NCI-H2171 treated with DMSO at 0.1 percent for 48 hours (cell line): Measurements from ENCODE around the gene SORL1-AS1.

ENCODE experiments used
- DNase-seq: peaks from one replicate; lab custom pipeline; 2025; lab: John Stamatoyannopoulos, UW

SORL1-AS1 gene

DNA sequence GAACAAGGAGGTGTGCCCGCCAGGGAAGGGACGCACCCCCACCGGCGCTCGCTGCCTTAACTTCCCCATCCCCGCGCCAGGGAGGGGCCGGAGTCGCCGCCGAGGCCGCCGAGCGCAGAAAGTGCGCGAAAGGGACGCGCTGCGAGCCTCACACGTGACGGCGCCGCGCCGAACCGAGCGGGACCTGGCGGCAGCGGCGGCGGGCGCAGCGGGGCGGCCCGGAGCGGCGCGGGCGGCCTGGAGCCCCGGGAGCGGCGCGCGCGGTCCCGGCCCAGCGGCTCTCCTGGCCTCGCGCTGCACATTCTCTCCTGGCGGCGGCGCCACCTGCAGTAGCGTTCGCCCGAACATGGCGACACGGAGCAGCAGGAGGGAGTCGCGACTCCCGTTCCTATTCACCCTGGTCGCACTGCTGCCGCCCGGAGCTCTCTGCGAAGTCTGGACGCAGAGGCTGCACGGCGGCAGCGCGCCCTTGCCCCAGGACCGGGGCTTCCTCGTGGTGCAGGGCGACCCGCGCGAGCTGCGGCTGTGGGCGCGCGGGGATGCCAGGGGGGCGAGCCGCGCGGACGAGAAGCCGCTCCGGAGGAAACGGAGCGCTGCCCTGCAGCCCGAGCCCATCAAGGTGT, 670 bp downstream of the SORL1-AS1 start, which contains the start of gene SORL1:
Gene SORL1 (plus strand): TSS at position 329 of the 623 bp plus-strand sequence. CDS start 18 bp downstream, at position 347.
- DNase-seq, result peak; percentile 59

DNA sequence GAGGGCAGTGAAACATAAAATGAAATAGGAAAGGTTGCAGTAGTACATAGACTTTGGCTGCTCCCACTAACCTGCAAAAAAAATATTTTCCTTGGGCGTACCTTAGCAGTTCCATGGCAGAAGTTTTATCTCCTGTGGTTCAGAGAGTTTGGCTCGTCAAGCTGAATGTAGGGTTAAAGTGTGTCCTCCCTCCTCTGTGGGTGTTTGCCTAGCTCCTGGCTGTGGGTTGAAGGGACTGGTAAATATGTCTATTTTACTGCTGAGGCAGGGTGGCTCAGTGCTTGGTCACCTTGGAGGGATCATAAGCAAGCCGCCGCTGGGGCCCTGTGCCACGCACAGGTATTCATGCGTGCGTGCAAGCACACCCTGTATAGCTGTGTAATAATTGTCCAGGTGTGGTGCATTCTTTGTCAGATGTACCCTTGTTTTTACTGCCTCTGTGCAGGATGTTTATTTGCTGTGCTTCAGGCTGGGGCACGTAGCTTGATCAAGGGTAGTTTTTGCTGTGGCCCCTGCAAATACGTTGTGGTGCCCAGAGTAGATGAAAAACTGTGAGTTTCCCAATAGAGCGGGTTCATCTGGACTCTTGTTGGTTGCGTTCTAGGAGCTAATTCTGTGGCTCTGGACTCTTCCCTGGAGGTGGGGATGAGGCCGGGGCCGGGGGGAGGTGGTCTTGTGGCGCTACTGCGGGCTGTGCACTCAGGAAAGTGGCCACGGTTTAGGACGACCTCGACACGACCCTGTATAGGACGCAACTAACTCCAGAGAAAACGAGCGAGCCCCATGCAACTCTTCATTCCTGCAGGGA, 1.4 kb downstream of the SORL1-AS1 start:
- DNase-seq, result no peak

DNA sequence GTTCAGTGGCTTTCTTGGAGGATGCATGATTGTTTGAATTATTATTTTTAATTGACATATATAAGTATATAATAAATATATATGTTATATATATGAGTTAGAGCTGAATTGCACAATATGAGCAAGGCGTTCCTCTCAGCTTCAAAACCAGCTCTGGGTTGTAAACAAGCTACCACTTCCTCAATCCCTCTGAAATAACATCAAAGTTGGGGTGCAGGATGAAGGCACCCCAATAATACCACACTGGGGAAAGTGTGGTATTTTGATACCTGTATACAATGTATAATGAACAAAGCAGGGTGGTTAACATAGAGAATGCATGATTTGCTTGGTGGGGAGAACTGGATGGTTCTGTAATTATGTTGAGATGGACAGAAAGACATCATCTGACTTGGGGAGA, 2.4 kb downstream of the SORL1-AS1 start:
- no peak for DNase-seq

GRCh38 chr11:121449626-121450025, 3.1 kb downstream of the SORL1-AS1 start:
- no peak for DNase-seq

DNA sequence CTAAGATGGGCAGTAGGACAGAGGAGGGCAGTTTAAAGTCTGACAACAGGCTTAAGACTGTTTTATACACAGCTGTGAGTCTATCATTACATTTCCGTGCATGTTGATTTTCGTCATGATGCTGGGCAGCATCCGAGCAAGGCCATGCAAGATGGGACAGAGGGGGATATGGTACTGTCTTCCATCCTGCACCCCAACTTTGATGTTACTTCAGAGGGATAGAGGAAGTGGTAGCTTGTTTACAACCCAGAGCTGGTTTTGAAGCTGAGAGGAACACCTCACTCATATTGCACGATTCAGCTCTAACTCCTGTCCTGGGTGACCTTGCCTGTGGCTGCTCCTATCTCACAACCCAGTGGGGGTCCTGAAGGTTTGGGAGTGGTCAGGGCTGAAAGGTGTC, 3.6 kb downstream of the SORL1-AS1 start:
- DNase-seq, result no peak

DNA sequence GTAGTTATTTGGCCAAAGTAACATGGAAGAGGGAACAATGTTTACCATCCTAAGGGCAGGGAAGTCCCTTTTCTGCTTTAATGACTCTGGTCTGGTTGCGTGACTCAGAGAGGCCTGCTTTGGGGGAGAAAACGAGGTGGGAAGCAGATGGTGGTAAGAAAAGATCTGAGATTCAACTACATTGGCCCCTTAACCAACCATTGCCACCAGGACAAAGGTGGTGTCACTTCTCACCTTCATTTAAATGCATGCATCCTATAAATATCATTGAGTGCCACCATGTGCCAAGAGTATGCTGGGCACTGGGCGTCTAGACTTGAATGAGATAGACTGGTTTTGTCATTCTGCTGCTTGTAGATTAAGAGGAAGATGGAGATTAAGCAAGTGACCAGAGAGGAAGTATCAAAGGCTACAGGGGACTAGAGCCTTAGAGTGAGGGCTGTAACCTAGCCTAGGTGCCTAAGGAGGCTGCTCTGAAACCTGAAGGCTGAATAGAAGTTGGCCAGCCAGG, 4.3 kb downstream of the SORL1-AS1 start:
- DNase-seq, result no peak

- no peak for DNase-seq
These were observed 4.8 kb downstream of the SORL1-AS1 start for GRCh38 chr11:121448011-121448410.

DNA sequence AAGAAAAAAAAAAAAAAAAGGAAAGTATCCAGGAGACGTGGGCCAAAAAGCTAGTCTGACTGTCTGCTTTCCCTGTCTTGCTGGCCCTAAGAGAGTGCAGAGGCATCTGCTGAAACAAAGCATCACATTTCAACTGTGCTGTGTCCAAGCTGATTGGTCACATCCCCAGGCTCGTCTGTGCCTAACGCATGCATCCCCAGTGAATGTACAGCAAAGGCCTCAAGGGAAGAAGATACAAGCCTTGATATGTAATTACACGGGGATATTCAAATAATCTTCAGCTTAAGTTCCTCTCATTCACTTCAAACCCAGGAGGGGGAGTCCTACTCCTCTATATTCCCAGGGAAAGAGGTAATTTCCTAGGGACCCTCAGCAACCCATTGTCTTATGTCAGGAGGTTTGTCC, 6.0 kb downstream of the SORL1-AS1 start:
- peak; percentile 53 for DNase-seq

GRCh38 chr11:121445071-121445768, 7.5 kb downstream of the SORL1-AS1 start:
- no peak for DNase-seq

GRCh38 chr11:121444526-121444925, 8.2 kb downstream of the SORL1-AS1 start:
- no peak for DNase-seq

- no peak for DNase-seq
These were observed 9.0 kb downstream of the SORL1-AS1 start for GRCh38 chr11:121443688-121444275.

- no peak for DNase-seq
These were observed 11.2 kb downstream of the SORL1-AS1 start for GRCh38 chr11:121441521-121441920.

DNA sequence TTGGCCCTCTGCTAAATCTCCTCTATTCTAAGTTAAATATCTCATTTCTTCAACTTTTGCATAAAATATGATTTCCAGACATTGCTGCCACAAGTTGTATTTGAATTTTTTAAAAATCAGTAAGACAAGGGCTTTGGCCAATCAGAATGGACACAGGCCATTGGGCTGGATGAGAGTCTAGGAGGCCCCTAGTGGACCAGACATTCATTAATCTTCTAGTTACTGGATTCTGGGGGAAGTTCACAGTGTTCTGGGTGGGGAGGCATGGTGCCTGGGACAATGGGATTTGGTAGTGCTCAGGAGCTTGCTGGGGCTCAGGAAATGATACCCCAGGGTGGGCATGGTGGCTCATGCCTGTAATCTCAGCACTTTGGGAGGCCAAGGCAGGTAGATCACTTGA, 13.0 kb downstream of the SORL1-AS1 start:
- DNase-seq, result no peak

GRCh38 chr11:121439337-121439736, 13.4 kb downstream of the SORL1-AS1 start:
- no peak for DNase-seq

- no peak for DNase-seq
These were observed 15.1 kb downstream of the SORL1-AS1 start for GRCh38 chr11:121437686-121438078.

DNA sequence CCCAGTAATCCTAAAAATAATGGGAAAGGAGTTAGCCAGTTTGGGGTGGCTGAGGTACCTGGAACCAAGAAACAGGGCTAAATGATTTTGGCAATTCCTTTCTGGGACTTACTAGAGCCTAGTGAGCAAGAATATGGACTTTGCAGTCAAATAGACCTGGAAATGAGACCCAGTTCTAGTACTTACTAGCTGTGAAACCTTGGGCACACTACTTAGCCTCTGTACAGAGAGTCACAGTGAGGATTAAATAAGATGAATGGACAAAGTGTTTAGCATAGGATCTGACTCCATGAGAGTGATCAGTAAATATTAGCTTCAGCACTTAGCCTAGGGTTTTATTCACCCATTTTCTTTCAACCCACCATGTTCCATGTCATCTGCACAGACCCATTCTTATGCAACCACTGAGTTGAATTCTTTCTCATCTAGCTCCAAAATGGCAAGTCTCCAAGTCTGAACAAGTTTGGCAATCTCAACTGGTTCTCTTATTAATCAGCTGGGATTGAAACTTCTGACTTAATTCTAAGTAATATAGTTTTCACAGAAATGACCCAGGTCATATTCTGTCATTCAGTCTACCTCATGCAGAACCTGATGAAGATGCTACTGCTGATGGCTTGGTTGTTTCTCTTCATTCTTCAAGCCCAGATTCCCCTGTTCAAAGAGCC, 15.6 kb downstream of the SORL1-AS1 start:
- no peak for DNase-seq

DNA sequence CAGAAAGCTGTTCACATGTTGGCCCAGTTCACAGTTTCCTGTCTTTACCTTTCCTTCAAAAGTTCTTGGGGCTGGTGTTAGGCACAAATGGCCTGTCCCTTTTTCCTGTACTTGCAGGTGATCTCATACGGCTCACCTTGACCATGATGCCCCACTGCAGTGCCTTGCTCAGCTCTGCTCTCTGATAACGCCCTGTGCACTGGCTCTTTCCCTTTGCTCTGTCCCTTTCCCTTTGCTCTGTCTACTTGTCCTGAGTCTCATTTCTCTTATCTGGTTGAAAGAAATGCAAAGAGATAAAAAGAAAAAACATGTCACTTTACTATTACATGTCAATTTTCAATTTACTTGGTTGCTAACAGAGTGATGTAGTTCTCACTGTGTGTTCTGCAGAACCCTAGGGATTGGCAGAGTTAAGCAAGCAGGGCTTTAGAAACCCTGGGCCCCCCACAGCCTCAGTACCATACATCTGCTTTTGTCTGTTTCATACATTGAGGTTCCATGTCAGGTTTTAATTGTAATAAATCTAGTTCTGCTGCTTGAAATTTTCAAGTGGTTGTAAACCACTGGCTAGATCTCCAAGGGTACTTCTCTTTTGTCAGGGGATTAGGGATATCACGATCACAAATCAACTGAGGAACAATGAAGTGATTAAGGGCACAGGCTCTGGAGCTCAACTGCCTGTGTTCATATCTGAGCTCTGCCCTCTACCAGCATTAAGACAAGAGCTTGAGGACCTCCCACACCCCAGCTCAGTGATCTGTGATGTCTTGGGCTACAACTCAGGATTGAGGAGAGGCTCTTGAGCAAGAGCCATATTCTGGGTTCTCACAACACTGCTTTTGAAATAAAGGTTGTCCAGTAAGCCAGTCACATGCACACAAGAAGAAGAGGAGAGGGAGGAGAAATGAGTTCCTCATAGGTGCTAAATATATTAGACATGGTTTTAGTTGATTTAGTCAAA, 16.9 kb downstream of the SORL1-AS1 start:
- no peak for DNase-seq

- DNase-seq, result no peak
These were observed 17.6 kb downstream of the SORL1-AS1 start for GRCh38 chr11:121435132-121435531.

DNA sequence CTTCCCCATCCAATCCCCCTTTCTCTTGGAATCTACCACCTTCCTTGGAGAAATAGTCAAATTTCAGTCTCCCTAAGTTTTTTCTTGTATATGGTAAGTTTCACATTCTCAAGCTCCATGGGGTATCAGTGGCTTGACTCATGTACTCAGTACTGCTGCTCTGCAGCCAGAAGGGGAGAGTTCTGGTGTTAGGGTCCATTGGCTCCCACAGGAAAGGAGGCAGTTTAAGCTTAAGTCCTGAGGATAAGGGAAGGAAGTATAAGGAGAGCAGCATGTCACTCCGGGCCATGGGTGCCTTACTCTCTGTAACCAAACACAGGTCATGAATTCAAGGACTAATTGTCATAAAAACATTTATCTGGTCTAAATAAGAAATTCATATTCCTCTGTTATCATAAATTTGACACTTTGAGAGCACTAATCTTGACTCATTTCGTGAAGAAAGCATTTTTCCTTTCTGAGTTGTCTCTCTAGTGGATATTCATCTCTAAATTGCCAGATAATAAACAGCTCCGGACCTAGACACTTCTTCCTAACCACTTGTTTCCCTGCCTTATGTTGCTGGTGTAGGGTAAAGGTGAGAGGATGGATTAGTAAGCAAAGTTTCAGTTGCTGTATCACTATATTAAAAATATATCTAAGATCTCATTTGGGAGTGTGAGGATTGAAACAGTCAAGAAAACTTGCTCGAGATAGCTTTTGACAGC, 20.8 kb downstream of the SORL1-AS1 start:
- no peak for DNase-seq

DNA sequence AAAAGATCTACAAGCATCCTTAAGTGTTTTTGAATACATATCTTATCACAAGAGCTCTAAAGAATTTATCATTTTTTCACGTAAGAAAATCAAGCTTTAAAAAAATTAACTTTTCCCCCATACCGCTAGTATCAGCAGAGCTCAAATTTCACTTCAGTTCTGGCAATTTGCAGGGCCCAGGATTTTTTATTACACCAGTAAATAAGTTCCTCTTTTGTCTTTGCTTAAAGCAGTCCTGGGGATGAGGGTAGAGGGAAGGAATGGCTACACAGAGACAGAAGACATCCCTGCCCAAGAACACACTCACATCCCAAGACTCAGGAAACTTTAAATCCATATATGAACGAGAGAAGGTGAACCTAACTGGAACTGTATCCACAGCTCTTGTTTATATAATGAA, 23.2 kb downstream of the SORL1-AS1 start:
- DNase-seq, result no peak
